ENCODE data around the gene NECAP2.
"Not testable (repeated sequence)": the region's sequence is repeated elsewhere in the genome, so short reads cannot be mapped to it uniquely, and the experiment has no call there.

Gene NECAP2

GRCh38 chr1:16500466-16500865 is 59.9 kb downstream of the NECAP2 start:
- DNase-seq, result not testable (repeated sequence)

DNA sequence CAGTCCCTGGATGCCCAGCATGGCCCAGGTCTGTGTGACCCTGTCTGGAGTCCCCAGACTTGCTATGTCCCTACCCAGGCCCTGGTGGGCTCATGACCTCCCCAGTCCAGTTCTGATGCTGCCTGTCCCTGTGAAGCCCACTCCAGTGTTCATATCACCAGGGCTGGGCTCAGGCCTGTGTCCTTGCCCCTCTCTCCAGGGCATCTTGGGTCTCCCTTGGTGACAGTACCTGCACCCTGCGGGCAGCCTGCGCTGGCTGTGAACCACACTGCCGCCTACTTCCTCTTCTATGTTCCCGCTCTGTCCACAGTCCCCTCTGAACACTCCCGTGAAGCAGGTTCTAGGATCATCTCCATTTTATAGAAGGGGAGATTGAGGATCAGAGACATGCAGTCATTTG is 60.5 kb downstream of the NECAP2 start:
- DNase-seq, result not testable (repeated sequence)

- DNase-seq, result not testable (repeated sequence)
These were observed 60.9 kb downstream of the NECAP2 start for GRCh38 chr1:16501446-16501845.

- DNase-seq, result no peak
These were observed 63.0 kb downstream of the NECAP2 start for GRCh38 chr1:16503494-16503893.

- DNase-seq, result not testable (repeated sequence)
These were observed 65.3 kb downstream of the NECAP2 start for GRCh38 chr1:16505870-16506269.

- not testable (repeated sequence) for DNase-seq
These were observed 66.0 kb downstream of the NECAP2 start for GRCh38 chr1:16506364-16507136.

- not testable (repeated sequence) for DNase-seq
These were observed 68.4 kb downstream of the NECAP2 start for GRCh38 chr1:16508861-16509445.

Measured in islet precursor cell (in vitro differentiated cells).